Bronchus fibroblast of lung (primary cell): ENCODE measurements around the gene NKIRAS1. TPM values are rescaled to one million over a fixed set of nuclear protein-coding genes. Genes with fewer than 3 reads are reported as not detected.

Source experiments
- total RNA-seq: library from RNA; depleted of rRNA; stranded (reverse); fragments of >200 nt; gene quantifications from 2 replicates; pipeline ENCODE4 v1.2.3, GENCODE V29; 2015

NKIRAS1 gene
- 4.0 and 7.9 TPM in 2 replicates for total RNA-seq

GRCh38 chr3:23916886-23917678 lies at the start of gene NKIRAS1, which contains the start of gene RPL15:
TSS of gene NKIRAS1 (minus strand) at chr3:23916990. CDS start at chr3:23910904, 6,086 bp downstream.
TSS of gene RPL15 (plus strand) at chr3:23917132. CDS start at chr3:23917860, 728 bp downstream.

DNA sequence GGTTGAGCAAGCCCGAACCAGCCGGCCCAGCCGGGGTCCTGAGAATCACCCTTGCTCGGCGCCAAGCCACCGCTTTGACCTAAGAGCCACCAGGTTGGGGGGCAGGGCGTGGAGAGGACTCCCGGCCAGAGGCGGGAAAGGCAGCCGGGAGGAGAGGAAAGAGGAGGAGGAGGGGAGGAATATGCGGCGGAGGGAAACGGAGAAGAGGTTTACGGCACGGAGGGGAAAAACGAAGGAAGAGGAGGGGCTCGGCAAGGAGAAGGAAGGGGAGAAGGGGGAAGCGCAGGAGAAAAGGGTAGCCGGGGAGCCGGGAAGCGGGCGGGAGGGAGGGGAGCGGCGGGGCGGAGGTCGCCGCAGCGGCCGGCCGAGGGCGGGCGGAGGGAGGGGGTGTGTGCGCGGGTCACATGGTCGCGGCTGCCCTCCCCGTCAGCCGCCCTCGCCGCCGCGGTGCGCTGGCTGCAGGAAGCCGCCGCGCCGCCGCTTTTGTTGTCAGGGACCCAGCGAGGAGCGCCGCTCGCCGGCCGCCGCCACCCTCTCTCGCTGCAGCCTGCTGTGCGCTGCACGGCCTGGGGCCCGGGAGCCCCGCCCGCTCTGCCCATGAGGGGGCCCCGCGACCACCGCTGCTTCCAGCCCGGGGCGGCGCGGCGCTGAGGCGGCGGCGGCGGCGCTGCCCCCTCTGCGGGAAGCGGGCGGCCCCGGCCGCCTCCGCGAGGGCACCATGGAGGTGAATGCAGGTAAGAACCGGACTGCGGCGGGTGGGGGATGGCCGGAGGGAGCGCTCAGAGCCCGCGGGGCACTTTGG lies 28.3 kb upstream of the NKIRAS1 start, which contains the start of gene NR1D2:
Gene NR1D2 (plus strand): TSS at position 426 of the 802 bp plus-strand sequence. CDS start 293 bp downstream, at position 719.

Other genes with a start within 250 kb of the NKIRAS1 start
- 71.7 and 82.2 TPM in 2 replicates for gene UBE2E1, start 111.0 kb downstream of the NKIRAS1 start, total RNA-seq
- 3,571 and 4,186 TPM in 2 replicates for gene RPL15, start 142 bp upstream of the NKIRAS1 start, total RNA-seq
- gene NR1D2, start 28.3 kb upstream of the NKIRAS1 start, total RNA-seq = 6.1 and 7.6 TPM in 2 replicates